Endothelial cell of umbilical vein (primary cell): ENCODE measurements around the gene MYADM.

Source experiments
- CTCF ChIP-seq, 2 donors: IDR thresholded peaks; 1 replicate in 1 of 2; 2 replicates in 1 of 2; pipeline ENCODE4 v1.5.1; 2011; ENCODE audit warnings: low read length in 2 of 2, mild to moderate bottlenecking in 2 of 2, moderate library complexity in 2 of 2, control low read depth in 1 of 2, inconsistent platforms in 1 of 2, low read depth in 1 of 2; ENCODE audit not compliant: insufficient read depth in 1 of 2; ENCODE audit errors: extremely low read depth in 1 of 2
- EZH2 ChIP-seq: IDR thresholded peaks from 2 replicates; pipeline ENCODE4 v1.6.1; 2012; ENCODE audit warnings: borderline replicate concordance, low read depth, mild to moderate bottlenecking, moderate library complexity, low read length, inconsistent platforms; ENCODE audit not compliant: severe bottlenecking
- JUN ChIP-seq: IDR thresholded peaks from 2 replicates; pipeline ENCODE4 v1.6.1; 2011; ENCODE audit warnings: borderline replicate concordance, low read depth; ENCODE audit not compliant: insufficient read length, insufficient read depth
- MYC ChIP-seq: IDR thresholded peaks from one replicate; pipeline ENCODE4 v1.6.1; 2011; ENCODE audit warnings: mild to moderate bottlenecking, low read depth, low read length
- POLR2A ChIP-seq: IDR thresholded peaks from 2 replicates; pipeline ENCODE4 v1.6.1; 2012; ENCODE audit warnings: low read depth, mild to moderate bottlenecking, control low read depth, low read length

GRCh38 chr19:53883231-53883661 lies 15.6 kb downstream of the MYADM start:
- no peak for TF ChIP-seq MYC
- no peak for TF ChIP-seq CTCF (IDR thresholded peaks at IDR 0.05; ENCODE audit: extremely low read depth in 1 of 2, insufficient read depth in 1 of 2, low read depth in 1 of 2, low read length in 2 of 2)
- no peak for TF ChIP-seq JUN
- no peak for TF ChIP-seq EZH2
- TF ChIP-seq POLR2A: no peak
